GM21390 (cell line): ENCODE results near the gene PEAR1.
"Not testable (repeated sequence)": the region's sequence is repeated elsewhere in the genome, so short reads cannot be mapped to it uniquely, and the experiment has no call there.

Source experiments
- ATAC-seq: cut with Tn5 transposase; IDR thresholded peaks from one replicate; pipeline ENCODE4 v1.9.1; 2021; ENCODE audit not compliant: unreplicated experiment

PEAR1 gene

GRCh38 chr1:156914440-156914856 lies 20.9 kb downstream of the PEAR1 start:
- no peak for ATAC-seq

GRCh38 chr1:156920233-156921052 lies 26.9 kb downstream of the PEAR1 start, which contains the start of gene LRRC71:
LRRC71 (plus strand) TSS chr1:156920632; CDS start chr1:156920804, 172 bp downstream.
- ATAC-seq = no peak

DNA sequence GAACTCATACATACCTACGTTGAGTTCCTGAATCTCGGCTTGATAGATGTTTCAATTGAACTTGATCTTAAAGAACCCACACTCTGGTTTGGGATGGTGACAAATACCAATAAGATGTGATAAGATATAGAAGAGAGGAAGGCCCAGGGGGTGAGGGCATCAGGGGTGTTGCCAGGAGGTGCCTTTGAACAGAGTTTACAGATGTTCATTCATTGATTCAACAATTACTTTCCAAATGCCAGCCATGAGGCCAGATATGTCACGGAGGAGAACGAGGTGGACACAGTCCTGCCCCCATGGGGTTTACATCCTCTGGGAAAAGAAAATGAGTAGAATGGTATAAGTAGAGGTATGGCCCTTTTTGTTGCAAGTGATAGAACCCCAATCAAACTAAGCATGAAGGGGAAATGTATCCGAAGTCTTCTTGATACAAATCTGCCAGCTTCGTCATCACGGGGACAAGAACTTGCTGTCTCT lies 27.6 kb downstream of the PEAR1 start:
- no peak for ATAC-seq

GRCh38 chr1:156922986-156923669 lies 29.6 kb downstream of the PEAR1 start:
- ATAC-seq = no peak

DNA sequence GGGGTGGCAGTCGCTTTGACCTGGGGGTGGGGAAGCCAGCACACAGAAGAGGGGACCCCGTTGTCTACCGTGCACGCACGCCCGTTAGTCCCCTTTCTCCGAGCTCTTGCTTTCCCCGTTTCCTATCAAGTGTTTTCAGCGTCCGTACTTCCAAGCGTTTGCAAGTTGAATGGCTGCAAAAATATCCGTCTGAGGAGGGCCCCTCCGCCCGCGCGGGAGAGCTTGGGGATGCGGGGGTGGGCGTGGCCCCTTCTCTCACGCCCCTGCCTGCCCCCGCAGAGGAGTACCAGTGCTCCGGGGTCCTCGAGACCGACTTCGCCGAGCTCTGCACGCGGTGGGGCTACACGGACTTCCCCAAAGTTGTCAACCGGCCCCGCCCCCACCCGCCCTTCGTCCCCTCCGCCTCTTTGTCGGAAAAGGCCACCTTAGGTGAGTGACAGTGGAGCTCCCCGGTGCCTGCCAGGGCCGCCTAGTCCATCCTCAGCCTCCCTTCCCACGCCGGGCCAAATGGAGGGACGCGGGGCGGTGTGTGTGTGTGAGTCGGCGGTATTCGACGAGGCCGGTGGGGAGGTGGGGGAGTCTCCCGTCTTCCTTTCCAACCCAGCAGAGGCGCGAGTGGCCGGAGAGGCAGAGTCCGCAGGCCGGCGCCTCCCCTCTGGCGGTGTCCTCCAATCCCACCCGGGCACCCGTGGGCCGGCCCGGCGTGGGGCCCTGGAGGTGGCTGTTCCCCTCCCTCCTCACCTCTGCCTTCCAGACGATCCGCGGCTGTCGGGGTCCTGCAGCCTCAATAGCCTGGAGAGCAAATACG lies 30.4 kb downstream of the PEAR1 start:
- no peak for ATAC-seq

DNA sequence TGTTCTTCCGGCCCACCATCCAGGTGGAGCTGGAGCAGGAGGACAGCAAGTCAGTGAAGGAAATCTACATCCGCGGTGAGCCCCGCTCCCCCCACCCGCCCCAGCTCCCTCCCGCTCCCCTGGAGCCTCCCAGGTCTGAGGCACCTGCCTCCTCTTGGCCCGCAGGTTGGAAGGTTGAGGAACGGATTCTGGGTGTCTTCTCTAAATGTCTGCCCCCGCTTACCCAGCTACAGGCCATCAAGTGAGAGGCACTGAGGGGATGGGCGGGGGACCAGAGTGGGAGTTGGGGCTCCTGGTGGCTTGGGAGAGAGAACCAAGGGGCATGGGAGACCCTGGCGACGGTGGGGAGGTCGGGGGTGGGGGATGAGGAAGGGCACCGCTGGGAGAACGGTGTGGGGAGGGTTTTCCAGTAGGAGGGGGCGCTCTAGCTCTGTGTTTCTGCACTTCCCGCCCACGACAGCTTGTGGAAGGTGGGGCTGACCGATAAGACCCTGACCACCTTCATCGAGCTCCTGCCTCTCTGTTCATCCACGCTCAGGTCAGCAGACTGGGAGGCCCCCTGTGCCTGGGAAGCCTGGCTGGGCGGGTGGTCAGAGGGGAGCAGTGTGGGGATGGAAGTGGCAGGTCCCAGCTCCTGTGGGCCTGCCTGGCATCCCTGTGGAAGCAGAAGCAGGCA lies 31.1 kb downstream of the PEAR1 start:
- no peak for ATAC-seq

GRCh38 chr1:156925154-156926010 lies 31.9 kb downstream of the PEAR1 start:
- no peak for ATAC-seq

- no peak for ATAC-seq
Observed at GRCh38 chr1:156926175-156926574, 32.7 kb downstream of the PEAR1 start.

DNA sequence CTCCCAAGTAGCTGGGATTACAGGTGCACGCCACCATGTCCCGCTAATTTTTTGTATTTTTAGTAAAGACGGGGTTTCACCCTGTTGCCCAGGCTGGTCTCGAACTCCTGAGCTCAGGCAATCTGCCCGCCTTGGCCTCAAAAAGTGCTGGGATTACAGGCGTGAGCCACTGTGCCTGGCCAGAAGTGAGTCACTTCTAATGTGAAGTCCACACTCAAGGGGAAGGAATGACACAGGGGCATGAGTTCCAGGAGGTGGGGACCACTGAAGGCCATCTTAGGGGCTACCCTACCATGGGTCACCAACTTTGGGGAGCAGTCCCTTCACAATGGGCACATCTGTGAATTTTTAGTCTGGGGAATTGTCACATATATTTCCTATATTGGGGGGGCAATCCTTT lies 33.2 kb downstream of the PEAR1 start:
- ATAC-seq = not testable (repeated sequence)

GRCh38 chr1:156927215-156928042 lies 33.9 kb downstream of the PEAR1 start:
- no peak for ATAC-seq

DNA sequence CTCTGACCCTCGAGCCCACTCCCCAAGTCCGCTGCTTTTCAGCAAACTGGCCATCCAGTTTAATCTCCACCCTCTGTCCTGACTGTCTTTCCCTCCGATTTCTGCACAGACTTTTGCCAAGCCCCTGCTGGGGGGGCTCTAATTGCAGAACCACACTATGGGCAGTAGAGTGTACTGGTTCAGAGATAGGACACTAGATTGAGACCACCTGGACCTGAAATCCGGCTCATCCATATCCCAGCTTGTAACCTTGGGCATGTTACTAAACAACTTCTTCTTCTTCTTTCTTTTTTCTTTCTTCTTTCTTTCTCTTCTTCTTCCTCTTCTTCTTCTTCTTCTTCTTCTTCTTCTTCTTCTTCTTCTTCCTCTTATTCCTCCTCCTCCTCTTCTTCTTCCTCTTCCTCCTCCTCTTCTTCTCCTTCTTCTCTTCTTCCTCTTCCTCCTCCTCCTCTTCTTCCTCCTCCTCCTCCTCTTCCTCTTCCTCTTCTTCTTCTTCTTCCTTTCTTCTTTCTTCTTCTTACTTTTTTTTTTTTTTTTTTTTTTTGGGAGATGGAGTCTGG lies 34.6 kb downstream of the PEAR1 start:
- no peak for ATAC-seq

- ATAC-seq = no peak
Observed at GRCh38 chr1:156929596-156930238, 36.2 kb downstream of the PEAR1 start.

GRCh38 chr1:156930483-156930882 lies 37.0 kb downstream of the PEAR1 start:
- no peak for ATAC-seq

GRCh38 chr1:156931211-156931952 lies 37.9 kb downstream of the PEAR1 start:
- no peak for ATAC-seq

GRCh38 chr1:156931974-156932710 lies 38.6 kb downstream of the PEAR1 start:
- ATAC-seq = no peak

DNA sequence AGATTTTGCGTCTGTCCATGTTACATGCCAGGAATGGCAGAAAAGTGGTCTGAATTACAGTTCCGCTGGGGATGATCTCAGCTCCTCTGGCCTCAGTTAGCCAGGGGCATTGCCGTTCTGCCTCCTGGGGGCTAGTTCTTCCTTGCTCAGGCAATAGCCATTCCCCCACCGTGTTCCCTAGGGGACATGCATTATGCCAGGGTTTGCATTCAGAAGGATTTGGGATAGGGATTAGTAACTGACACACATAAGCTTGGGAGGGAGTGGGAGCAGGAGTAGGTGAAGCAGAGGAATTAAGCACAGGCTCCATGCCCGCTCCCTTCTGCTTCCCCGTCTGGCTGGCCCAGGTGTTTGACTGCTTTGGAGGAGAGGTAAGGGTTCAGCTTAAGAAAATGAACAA lies 39.6 kb downstream of the PEAR1 start:
- no peak for ATAC-seq
